Thymus (tissue), 14 donors: ENCODE measurements around the gene GPR68. TPM values are rescaled to one million over a fixed set of nuclear protein-coding genes. Genes with fewer than 3 reads are reported as not detected.

Source experiments
- DNase-seq, 9 donors: peaks; one replicate each; pipeline ENCODE4 v3.0.0-alpha.2; 2013; ENCODE audit warnings: low spot score in 9 of 9, low read depth in 6 of 9, missing footprints in 1 of 9
- H3K27ac ChIP-seq, 2 donors: one replicate each; pipeline ENCODE4 v1.5.1; 2013; ENCODE audit warnings: control low read depth in 1 of 2, low read depth in 1 of 2, low read length in 1 of 2, mild to moderate bottlenecking in 1 of 2, moderate library complexity in 1 of 2
- H3K27me3 ChIP-seq, 2 donors: one replicate each; pipeline ENCODE4 v1.5.1; 2013; ENCODE audit warnings: low read length in 1 of 2; ENCODE audit not compliant: control insufficient read depth in 2 of 2, insufficient read depth in 1 of 2
- H3K36me3 ChIP-seq, 2 donors: one replicate each; pipeline ENCODE4 v1.5.1; 2013; ENCODE audit warnings: low read length in 1 of 2, mild to moderate bottlenecking in 1 of 2, moderate library complexity in 1 of 2; ENCODE audit not compliant: control insufficient read depth in 2 of 2, insufficient read depth in 2 of 2
- H3K4me1 ChIP-seq, 2 donors: one replicate each; pipeline ENCODE4 v1.5.1; 2013; ENCODE audit warnings: low read length in 2 of 2; ENCODE audit not compliant: control insufficient read depth in 2 of 2, insufficient read depth in 2 of 2
- H3K4me3 ChIP-seq, 2 donors: one replicate each; pipeline ENCODE4 v1.5.1; 2013; ENCODE audit warnings: low read length in 2 of 2, control low read depth in 1 of 2, mild to moderate bottlenecking in 1 of 2
- H3K9me3 ChIP-seq, 2 donors: one replicate each; pipeline ENCODE4 v1.5.1; 2013; ENCODE audit warnings: low read length in 1 of 2, mild to moderate bottlenecking in 1 of 2; ENCODE audit not compliant: control insufficient read depth in 2 of 2, insufficient read depth in 1 of 2
- WGBS: extraction: QIAGEN DNeasy Blood & Tissue Kit; methylation state at CpG from one replicate; pipeline ENCODE4 v1.1.7; 2013; 5-methylcytosine and 5-hydroxymethylcytosine counted together
- long read RNA-seq, 10 donors: transcript quantifications; one replicate each; lab custom pipeline, GENCODE V29; 2026
- polyA plus RNA-seq: library from polyadenylated mRNA; stranded (reverse); fragments of 200-250 nt; gene quantifications from one replicate; pipeline ENCODE4 v1.2.3, GENCODE V29; 2013
- total RNA-seq: library from RNA; stranded (reverse); fragments of 120-200 nt; gene quantifications from one replicate; pipeline ENCODE4 v1.2.4, GENCODE V29; 2013
- donor health status: healthy.

The GPR68 gene
- total RNA-seq (1.4 TPM), polyA plus RNA-seq (3.6 TPM)
- long read RNA-seq, donor 1 = 0 reads
- long read RNA-seq, donor 2 = 0 reads
- long read RNA-seq, donor 3 = 0 reads
- long read RNA-seq, donor 4 = 0 reads
- long read RNA-seq, donor 5, partial matches to known transcripts = 0 of 1 reads
- long read RNA-seq, donor 5, other reads (novel, unspliced or antisense) = 0 of 1 reads
- long read RNA-seq, donor 6 = 0 reads
- long read RNA-seq, donor 7 = 0 reads
- long read RNA-seq, donor 8 = 0 reads
- long read RNA-seq, donor 9, partial matches to known transcripts = 0 of 1 reads
- long read RNA-seq, donor 9, other reads (novel, unspliced or antisense) = 0 of 1 reads
- long read RNA-seq, donor 10 = 0 reads

- H3K27ac ChIP-seq = peak within 1 kb of the TSS; percentile 50 to 52
- H3K4me1 ChIP-seq = peaks cover 34 to 53% of the 10 kb centered on the region in 2 donors
- H3K9me3 ChIP-seq = no peaks in the 10 kb centered on the region
- no peaks in the 10 kb centered on the region for H3K27me3 ChIP-seq
- no peaks in the 10 kb centered on the region for H3K36me3 ChIP-seq
- no peak within 1 kb of the TSS for H3K4me3 ChIP-seq
- DNase-seq = peak in 1 of 9 donors; percentile 72
- WGBS = 23% methylated on average over 12 of the region's 12 CpGs
Observed at GRCh38 chr14:91244501-91244901, at the start of gene GPR68. GPR68 (minus strand) TSS chr14:91244704; CDS start chr14:91235050, 9,654 bp downstream.

- 98% methylated on average over 7 of the region's 7 CpGs for WGBS
- H3K4me3 ChIP-seq = no peak overlapping the region
- peaks cover 0 to 5% of the 10 kb centered on the region in 2 donors for H3K4me1 ChIP-seq
- DNase-seq = no peak
- peaks cover 84 to 87% of the 10 kb centered on the region in 2 donors for H3K36me3 ChIP-seq
- no peak overlapping the region for H3K27ac ChIP-seq
- no peaks in the 10 kb centered on the region for H3K27me3 ChIP-seq
- no peaks in the 10 kb centered on the region for H3K9me3 ChIP-seq
Observed at GRCh38 chr14:91294153-91294552, 49.6 kb upstream of the GPR68 start.

GRCh38 chr14:91293281-91293680, 48.8 kb upstream of the GPR68 start:
- H3K4me1 ChIP-seq = peaks cover 0 to 5% of the 10 kb centered on the region in 2 donors
- 60% methylated on average over 12 of the region's 12 CpGs for WGBS

GRCh38 chr14:91292491-91292890, 48.0 kb upstream of the GPR68 start:
- no peak overlapping the region for H3K4me3 ChIP-seq
- WGBS = 96% methylated on average over 15 of the region's 15 CpGs
- no peaks in the 10 kb centered on the region for H3K9me3 ChIP-seq
- peaks cover 91 to 92% of the 10 kb centered on the region in 2 donors for H3K36me3 ChIP-seq
- no peaks in the 10 kb centered on the region for H3K27me3 ChIP-seq
- H3K4me1 ChIP-seq = peaks cover 0 to 5% of the 10 kb centered on the region in 2 donors
- H3K27ac ChIP-seq = no peak overlapping the region
- DNase-seq = no peak

More at GRCh38 chr14:91293281-91293680, 48.8 kb upstream of the GPR68 start:
- DNase-seq = no peak
- no peaks in the 10 kb centered on the region for H3K9me3 ChIP-seq
- H3K27me3 ChIP-seq = no peaks in the 10 kb centered on the region
- H3K27ac ChIP-seq = no peak overlapping the region
- H3K4me3 ChIP-seq = no peak overlapping the region
- peaks cover 87 to 89% of the 10 kb centered on the region in 2 donors for H3K36me3 ChIP-seq

- no peaks in the 10 kb centered on the region for H3K27me3 ChIP-seq
- WGBS = 97% methylated on average over 21 of the region's 21 CpGs
- H3K4me3 ChIP-seq = no peak overlapping the region
- H3K27ac ChIP-seq = no peak overlapping the region
- H3K9me3 ChIP-seq = no peaks in the 10 kb centered on the region
- H3K36me3 ChIP-seq = peaks cover 90 to 91% of the 10 kb centered on the region in 2 donors
- H3K4me1 ChIP-seq = peaks cover 0 to 5% of the 10 kb centered on the region in 2 donors
- DNase-seq = no peak
Observed at GRCh38 chr14:91291786-91292405, 47.4 kb upstream of the GPR68 start.

- no peak overlapping the region for H3K4me3 ChIP-seq
- 97% methylated on average over 10 of the region's 10 CpGs for WGBS
- H3K9me3 ChIP-seq = no peaks in the 10 kb centered on the region
- H3K27ac ChIP-seq = no peak overlapping the region
- peaks cover 0 to 5% of the 10 kb centered on the region in 2 donors for H3K4me1 ChIP-seq
- no peaks in the 10 kb centered on the region for H3K27me3 ChIP-seq
- no peak for DNase-seq
- H3K36me3 ChIP-seq = peaks cover 82 to 89% of the 10 kb centered on the region in 2 donors
Observed at GRCh38 chr14:91290986-91291385, 46.5 kb upstream of the GPR68 start.

- Histone ChIP-seq H3K9me3 (no peaks in the 10 kb centered on the region), H3K4me1 (peaks cover 5 to 17% of the 10 kb centered on the region in 2 donors), H3K4me3 (no peak overlapping the region), H3K27me3 (no peaks in the 10 kb centered on the region), H3K36me3 (peaks cover 82 to 91% of the 10 kb centered on the region in 2 donors), H3K27ac (no peak overlapping the region)
- over 99% methylated on average over 4 of the region's 4 CpGs for WGBS
- DNase-seq = no peak
Observed at GRCh38 chr14:91289464-91289863, 45.0 kb upstream of the GPR68 start.

GRCh38 chr14:91288876-91289275, 44.4 kb upstream of the GPR68 start:
- DNase-seq = no peak
- Histone ChIP-seq H3K9me3 (no peaks in the 10 kb centered on the region), H3K36me3 (peaks cover 76 to 91% of the 10 kb centered on the region in 2 donors), H3K27me3 (no peaks in the 10 kb centered on the region), H3K27ac (no peak overlapping the region), H3K4me1 (peaks cover 5 to 22% of the 10 kb centered on the region in 2 donors), H3K4me3 (no peak overlapping the region)
- 97% methylated on average over 28 of the region's 28 CpGs for WGBS

GRCh38 chr14:91286530-91286937, 42.0 kb upstream of the GPR68 start:
- no peak overlapping the region for H3K27ac ChIP-seq
- DNase-seq = peak in 7 of 9 donors; percentile 52 to 77 (median 59)
- no peak overlapping the region for H3K4me3 ChIP-seq
- no peaks in the 10 kb centered on the region for H3K27me3 ChIP-seq
- WGBS = 67% methylated on average over 7 of the region's 7 CpGs
- H3K9me3 ChIP-seq = peaks cover 1 to 8% of the 10 kb centered on the region in 2 donors
- H3K4me1 ChIP-seq = peaks cover 10 to 42% of the 10 kb centered on the region in 2 donors
- H3K36me3 ChIP-seq = peaks cover 74 to 94% of the 10 kb centered on the region in 2 donors
